Vagina (tissue), 2 donors: ENCODE data around the gene TPBGL. TPM values are rescaled to one million over a fixed set of nuclear protein-coding genes. Genes with fewer than 3 reads are reported as not detected.
A peak's percentile ranks its signal among the peaks of the same experiment; 100 is the strongest.

Experiments used
- DNase-seq, 2 donors: peaks; one replicate each; pipeline ENCODE4 v3.0.0-alpha.2; 2017; ENCODE audit errors: extremely low spot score in 2 of 2
- H3K27ac ChIP-seq: fragments of 200-600 bp; sonication (generic); one replicate; pipeline ENCODE4 v1.5.1; 2019
- H3K27me3 ChIP-seq: fragments of 200-600 bp; sonication (generic); one replicate; pipeline ENCODE4 v1.5.1; 2019
- H3K36me3 ChIP-seq, 2 donors: fragments of 200-600 bp; sonication (generic); one replicate each; pipeline ENCODE4 v1.5.1; 2017 to 2019
- H3K4me1 ChIP-seq: fragments of 200-600 bp; sonication (generic); one replicate; pipeline ENCODE4 v1.5.1; 2019
- H3K4me3 ChIP-seq, 2 donors: fragments of 200-600 bp; sonication (generic); 1 replicate in 1 of 2; 2 replicates in 1 of 2; pipeline ENCODE4 v1.5.1; 2016 to 2019
- H3K9me3 ChIP-seq: fragments of 200-600 bp; sonication (generic); one replicate; pipeline ENCODE4 v1.5.1; 2019
- POLR2A ChIP-seq, 2 donors: fragments of 450-650 bp; IDR thresholded peaks; one replicate each; pipeline ENCODE4 v1.6.1; 2017; ENCODE audit warnings: antibody characterized with exemption in 2 of 2, mild to moderate bottlenecking in 2 of 2, moderate library complexity in 2 of 2
- POLR2AphosphoS5 ChIP-seq, 2 donors: sonication (generic); formaldehyde crosslinking; IDR thresholded peaks; one replicate each; pipeline ENCODE4 v1.9.0; 2017; ENCODE audit warnings: antibody characterized with exemption in 2 of 2, mild to moderate bottlenecking in 2 of 2, low read depth in 1 of 2; ENCODE audit not compliant: insufficient read depth in 1 of 2
- intact Hi-C: fragments of 100-400 bp; cut with DNase I; formaldehyde crosslinking; loops from one replicate; pipeline ENCODE4 v1.15.1; 2023
- total RNA-seq: library from RNA; depleted of rRNA; stranded (reverse); fragments of >200 nt; gene quantifications from one replicate; pipeline ENCODE4 v1.2.3, GENCODE V29; 2016
- TF ChIP-seq, protein P1 (sequence below), 3 experiments: fragments of 450-650 bp in 2 of 3; fragments of 200-600 bp in 1 of 3; sonication (generic) in 1 of 3; IDR thresholded peaks; one replicate each; pipeline ENCODE4 v1.5.1; 2017 to 2019; ENCODE audit warnings: antibody characterized with exemption in 3 of 3, mild to moderate bottlenecking in 2 of 3, moderate library complexity in 2 of 3

The TPBGL gene
- total RNA-seq, 1 donor from 2014 or later = 1.7 TPM

DNA sequence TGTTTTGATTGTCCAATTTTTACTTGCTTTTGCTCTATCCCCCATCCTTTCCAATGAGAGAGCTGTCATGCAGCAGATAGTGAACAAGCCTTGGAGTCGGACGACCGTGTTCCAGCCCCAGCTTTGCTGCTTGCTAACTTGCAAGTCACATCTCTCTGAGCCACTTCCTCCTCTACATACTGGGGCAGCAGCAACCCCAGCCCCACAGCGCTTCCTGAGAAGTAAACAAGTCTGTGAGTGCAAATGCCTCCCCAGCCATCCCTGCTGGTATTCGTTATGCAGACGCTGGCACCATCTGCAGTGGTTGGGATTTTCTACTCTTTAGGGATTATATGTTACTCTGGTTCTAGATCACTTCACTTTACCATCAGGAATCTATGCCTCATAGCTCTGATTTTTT is 35.0 kb downstream of the TPBGL start:
- Histone ChIP-seq H3K36me3 (peaks cover 0 to 36% of the 10 kb centered on the region in 2 donors), H3K27me3 (no peaks in the 10 kb centered on the region), H3K27ac (no peak overlapping the region), H3K4me3 (no peak overlapping the region), H3K9me3 (no peaks in the 10 kb centered on the region), H3K4me1 (no peaks in the 10 kb centered on the region)
- DNase-seq = peak; percentile 58 to 87
- intact Hi-C loops = no loop called here
- TF ChIP-seq, protein P1, sequence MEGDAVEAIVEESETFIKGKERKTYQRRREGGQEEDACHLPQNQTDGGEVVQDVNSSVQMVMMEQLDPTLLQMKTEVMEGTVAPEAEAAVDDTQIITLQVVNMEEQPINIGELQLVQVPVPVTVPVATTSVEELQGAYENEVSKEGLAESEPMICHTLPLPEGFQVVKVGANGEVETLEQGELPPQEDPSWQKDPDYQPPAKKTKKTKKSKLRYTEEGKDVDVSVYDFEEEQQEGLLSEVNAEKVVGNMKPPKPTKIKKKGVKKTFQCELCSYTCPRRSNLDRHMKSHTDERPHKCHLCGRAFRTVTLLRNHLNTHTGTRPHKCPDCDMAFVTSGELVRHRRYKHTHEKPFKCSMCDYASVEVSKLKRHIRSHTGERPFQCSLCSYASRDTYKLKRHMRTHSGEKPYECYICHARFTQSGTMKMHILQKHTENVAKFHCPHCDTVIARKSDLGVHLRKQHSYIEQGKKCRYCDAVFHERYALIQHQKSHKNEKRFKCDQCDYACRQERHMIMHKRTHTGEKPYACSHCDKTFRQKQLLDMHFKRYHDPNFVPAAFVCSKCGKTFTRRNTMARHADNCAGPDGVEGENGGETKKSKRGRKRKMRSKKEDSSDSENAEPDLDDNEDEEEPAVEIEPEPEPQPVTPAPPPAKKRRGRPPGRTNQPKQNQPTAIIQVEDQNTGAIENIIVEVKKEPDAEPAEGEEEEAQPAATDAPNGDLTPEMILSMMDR (IDR thresholded peaks at IDR 0.05) = no peak
- no peak for TF ChIP-seq POLR2AphosphoS5 (IDR thresholded peaks at IDR 0.05; ENCODE audit: insufficient read depth in 1 of 2, low read depth in 1 of 2)
- TF ChIP-seq POLR2A (IDR thresholded peaks at IDR 0.05) = no peak

DNA sequence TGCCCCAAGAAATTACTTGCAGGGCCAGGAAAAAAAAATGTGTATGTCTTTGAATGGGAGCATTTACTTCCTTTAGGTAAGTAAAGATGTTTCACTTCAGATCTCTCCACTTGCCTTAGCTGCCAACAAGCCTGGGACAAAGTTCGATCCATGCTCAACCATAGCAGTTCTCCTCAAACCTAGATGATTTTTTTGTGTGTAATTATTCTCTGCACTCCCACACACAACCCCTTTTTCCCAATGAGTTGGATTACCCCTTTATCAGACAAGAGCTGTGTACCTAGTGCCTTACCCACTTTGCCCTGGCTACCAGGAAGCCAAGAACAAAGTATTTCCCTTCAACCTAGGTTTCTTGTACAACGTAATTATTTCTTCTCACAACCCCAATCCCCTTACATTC is 35.6 kb downstream of the TPBGL start:
- TF ChIP-seq POLR2A (IDR thresholded peaks at IDR 0.05) (no peak), POLR2AphosphoS5 (IDR thresholded peaks at IDR 0.05; ENCODE audit: insufficient read depth in 1 of 2, low read depth in 1 of 2) (no peak)
- TF ChIP-seq, protein P1 (IDR thresholded peaks at IDR 0.05) = no peak
- intact Hi-C loops = no loop called here
- no peaks in the 10 kb centered on the region for H3K27me3 ChIP-seq
- DNase-seq = peak in 1 of 2 donors; percentile 28
- no peaks in the 10 kb centered on the region for H3K4me1 ChIP-seq
- no peak overlapping the region for H3K4me3 ChIP-seq
- H3K36me3 ChIP-seq = peaks cover 0 to 39% of the 10 kb centered on the region in 2 donors
- no peak overlapping the region for H3K27ac ChIP-seq
- no peaks in the 10 kb centered on the region for H3K9me3 ChIP-seq

DNA sequence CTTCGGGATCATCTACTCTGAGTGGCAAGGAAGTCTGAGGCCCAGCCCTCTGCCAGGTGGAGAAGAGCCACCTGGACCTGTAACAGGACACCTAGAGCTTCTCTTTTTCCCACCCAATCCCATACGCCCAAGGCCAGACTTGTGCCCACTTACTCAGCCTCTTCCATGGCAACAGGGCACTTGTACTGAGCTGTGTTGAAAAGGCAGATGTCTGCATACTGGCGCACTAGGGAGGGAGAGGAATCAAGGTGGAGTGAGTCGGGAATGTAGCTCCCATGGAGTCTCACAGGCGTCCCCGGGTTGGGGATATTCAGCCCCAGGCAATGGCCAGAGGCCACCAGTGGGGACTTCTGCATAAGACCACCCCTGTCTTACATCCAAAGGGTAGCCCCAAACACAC is 36.1 kb downstream of the TPBGL start:
- Histone ChIP-seq H3K9me3 (no peaks in the 10 kb centered on the region), H3K36me3 (peaks cover 0 to 44% of the 10 kb centered on the region in 2 donors), H3K27me3 (no peaks in the 10 kb centered on the region), H3K27ac (no peak overlapping the region), H3K4me3 (no peak overlapping the region), H3K4me1 (no peaks in the 10 kb centered on the region)
- TF ChIP-seq, protein P1 (IDR thresholded peaks at IDR 0.05) = no peak
- peak; percentile 54 to 70 for DNase-seq
- intact Hi-C loops = no loop called here

DNA sequence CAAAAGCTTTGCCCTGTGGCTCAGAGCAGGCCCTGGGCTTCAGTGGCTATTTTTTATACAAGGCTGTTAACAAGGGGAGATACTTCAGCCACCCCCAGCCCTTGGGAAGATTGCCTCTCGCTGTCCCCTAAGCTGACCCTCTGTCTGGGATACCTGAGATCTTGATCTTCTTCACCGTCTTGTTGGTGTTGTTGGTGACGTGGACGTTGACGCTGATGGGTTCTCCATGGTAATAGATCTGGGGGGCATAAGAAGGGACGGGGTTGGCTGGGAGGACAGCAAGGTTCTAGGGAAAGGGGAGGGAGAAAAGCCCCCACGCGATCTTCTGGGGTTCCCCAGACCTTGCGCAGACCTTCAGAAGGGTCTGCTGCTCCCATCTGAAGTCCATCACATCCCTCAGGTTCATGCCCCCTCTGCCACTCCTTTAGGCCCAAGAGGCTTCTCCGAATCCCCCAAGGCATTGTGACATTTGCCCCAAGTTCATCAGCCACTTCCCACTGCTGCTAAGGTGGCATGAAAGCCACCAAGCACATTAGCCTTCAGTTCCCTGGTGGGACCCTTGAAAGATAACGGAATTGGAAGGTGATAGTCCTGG is 36.7 kb downstream of the TPBGL start:
- Histone ChIP-seq H3K36me3 (peaks cover 0 to 45% of the 10 kb centered on the region in 2 donors), H3K27me3 (no peaks in the 10 kb centered on the region), H3K9me3 (no peaks in the 10 kb centered on the region), H3K27ac (no peak overlapping the region), H3K4me1 (no peaks in the 10 kb centered on the region), H3K4me3 (no peak overlapping the region)
- TF ChIP-seq POLR2AphosphoS5 (IDR thresholded peaks at IDR 0.05; ENCODE audit: insufficient read depth in 1 of 2, low read depth in 1 of 2) (no peak), POLR2A (IDR thresholded peaks at IDR 0.05) (no peak)
- TF ChIP-seq, protein P1 (IDR thresholded peaks at IDR 0.05) = no peak
- peak in 1 of 2 donors; percentile 72 for DNase-seq
- intact Hi-C loops = no loop called here

DNA sequence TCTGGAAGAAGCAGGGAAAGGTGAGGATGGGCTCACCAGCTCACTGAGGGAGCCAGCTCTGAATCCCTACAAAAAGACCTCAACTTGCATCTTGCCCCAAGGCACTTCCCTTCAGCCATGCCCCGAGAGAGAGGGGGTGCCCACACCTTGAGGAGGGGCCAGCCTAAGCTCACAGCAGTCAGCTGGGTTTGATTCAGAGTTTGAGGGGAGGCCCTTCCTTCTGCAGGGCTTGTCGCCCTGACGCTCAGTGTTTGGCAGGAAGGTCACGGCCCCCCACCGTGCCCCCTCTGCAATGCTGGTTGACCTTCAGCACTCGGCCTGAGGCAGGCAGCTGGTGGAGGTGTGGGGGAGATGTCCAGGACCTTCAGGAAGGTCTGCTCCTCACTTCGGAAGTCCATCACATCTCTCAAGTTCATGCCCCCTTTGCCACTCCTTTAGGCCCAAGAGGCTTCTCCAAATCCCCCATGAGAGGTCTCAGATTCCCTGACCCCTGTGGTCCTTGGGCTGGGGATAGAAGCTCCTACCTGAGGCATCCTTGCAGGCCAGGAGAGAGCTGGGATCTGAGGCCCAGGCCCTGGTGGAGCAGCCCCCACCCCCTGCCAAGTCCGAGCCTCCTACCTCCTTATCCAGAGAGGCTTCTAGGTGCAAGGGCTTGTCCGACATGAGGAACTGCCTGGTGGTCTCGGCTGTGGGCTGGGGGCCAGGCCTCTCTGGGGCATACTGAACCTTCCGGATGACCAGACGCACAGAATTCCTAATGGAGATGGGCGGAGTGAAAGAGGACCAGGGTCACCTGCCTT is 37.6 kb downstream of the TPBGL start:
- Histone ChIP-seq H3K27me3 (no peaks in the 10 kb centered on the region), H3K36me3 (peaks cover 0 to 43% of the 10 kb centered on the region in 2 donors), H3K4me3 (no peak overlapping the region), H3K9me3 (no peaks in the 10 kb centered on the region), H3K4me1 (no peaks in the 10 kb centered on the region), H3K27ac (no peak overlapping the region)
- intact Hi-C loops = loop anchor here (2.0 kb wide), 1 partner anchor 107 kb away; no protein-coding TSS in a partner anchor
- TF ChIP-seq, protein P1 (IDR thresholded peaks at IDR 0.05) = no peak
- TF ChIP-seq POLR2AphosphoS5 (IDR thresholded peaks at IDR 0.05; ENCODE audit: insufficient read depth in 1 of 2, low read depth in 1 of 2) (no peak), POLR2A (IDR thresholded peaks at IDR 0.05) (no peak)
- no peak for DNase-seq
